GM15510 (cell line): ENCODE results near the gene NF1.

Experiments used
- POLR2A ChIP-seq: IDR thresholded peaks from 3 replicates; pipeline ENCODE4 v1.6.1; 2011; ENCODE audit warnings: borderline replicate concordance; ENCODE audit not compliant: insufficient read length; ENCODE audit errors: extremely low read depth

Gene NF1

GRCh38 chr17:31067691-31068184 lies 27.0 kb upstream of the NF1 start:
- TF ChIP-seq POLR2A, result no peak

- TF ChIP-seq POLR2A, result no peak
Observed at GRCh38 chr17:31068291-31068690, 26.5 kb upstream of the NF1 start.

- no peak for TF ChIP-seq POLR2A
Observed at GRCh38 chr17:31072186-31072585, 22.6 kb upstream of the NF1 start.

- no peak for TF ChIP-seq POLR2A
Observed at GRCh38 chr17:31073411-31073810, 21.4 kb upstream of the NF1 start.

- TF ChIP-seq POLR2A, result no peak
Observed at GRCh38 chr17:31074772-31075555, 19.8 kb upstream of the NF1 start.

- no peak for TF ChIP-seq POLR2A
Observed at GRCh38 chr17:31078290-31078689, 16.5 kb upstream of the NF1 start.

GRCh38 chr17:31079731-31080130 lies 15.0 kb upstream of the NF1 start:
- no peak for TF ChIP-seq POLR2A

- TF ChIP-seq POLR2A, result no peak
Observed at GRCh38 chr17:31085563-31085962, 9.2 kb upstream of the NF1 start.

- TF ChIP-seq POLR2A, result no peak
Observed at GRCh38 chr17:31089471-31089870, 5.3 kb upstream of the NF1 start.

- TF ChIP-seq POLR2A, result no peak
Observed at GRCh38 chr17:31092475-31093064, 2.2 kb upstream of the NF1 start.

- TF ChIP-seq POLR2A, result no peak
Observed at GRCh38 chr17:31093866-31094599, 744 bp upstream of the NF1 start.

GRCh38 chr17:31095236-31096105 lies 694 bp downstream of the NF1 start:
- TF ChIP-seq POLR2A, result no peak

GRCh38 chr17:31096106-31096436 lies 1.3 kb downstream of the NF1 start:
- TF ChIP-seq POLR2A, result no peak

- no peak for TF ChIP-seq POLR2A
Observed at GRCh38 chr17:31099016-31099415, 4.2 kb downstream of the NF1 start.
